K562 (cell line): ENCODE results near the gene SYCN. TPM values are rescaled to one million over a fixed set of nuclear protein-coding genes. Genes with fewer than 3 reads are reported as not detected.

Experiments
- ATAC-seq: fragments of 200-7000 bp; cut with Tn5 transposase; 3 replicates; pipeline ENCODE4 v1.9.1; 2020; ENCODE audit warnings: moderate library complexity
- BruUV-seq: library from RNA; stranded (reverse); fragments of 400-500 nt; replicated peaks from 2 replicates; lab custom pipeline; 2021; lab: Mats Ljungman, UMichigan
- CTCF ChIA-PET: fragments of 300-600 bp; formaldehyde crosslinking; extraction: SDS; loops from one replicate; lab custom pipeline; 2021; ENCODE audit warnings: low intra/inter-chr PET ratio; lab: Yijun Ruan, JAX
- POLR2A ChIA-PET: fragments of 300-600, 350-650 bp; sonication (Branson Sonifier 250); formaldehyde crosslinking; extraction: SDS; loops from one replicate; lab custom pipeline; 2021; ENCODE audit warnings: antibody characterized with exemption, inconsistent platforms; lab: Yijun Ruan, JAX
- DNase-seq, 4 experiments: peaks; one replicate each; pipeline versions ENCODE4 v3.0.0 to v3.0.0-alpha.2; 2011 to 2018; ENCODE audit warnings: low spot score in 3 of 4, mixed read lengths in 3 of 4; ENCODE audit errors: extremely low read depth in 1 of 4
- FAIRE-seq: peaks from 2 replicates; lab custom pipeline; 2011; peaks lifted over from hg19 to GRCh38; lab: Jason Lieb, UNC
- H2AFZ ChIP-seq: 2 replicates; pipeline ENCODE4 v1.6.0; 2011; ENCODE audit warnings: low read depth, low read length, control low read depth, inconsistent platforms
- H3K27ac ChIP-seq: fragments of 200-600 bp; 3 replicates; pipeline ENCODE4 v1.8.0; 2011; ENCODE audit warnings: low read depth, mild to moderate bottlenecking, control low read depth, inconsistent platforms, low read length, moderate library complexity, mixed read lengths; ENCODE audit errors: extremely low read depth
- H3K27me3 ChIP-seq, 2 experiments: fragments of 300-600 bp in 1 of 2; 2 replicates in 1 of 2; 3 replicates in 1 of 2; pipeline versions ENCODE4 v1.6.0 to v1.8.0; 2011; ENCODE audit warnings: inconsistent platforms in 2 of 2, low read length in 2 of 2, mild to moderate bottlenecking in 1 of 2, mixed read lengths in 1 of 2, moderate library complexity in 1 of 2; ENCODE audit not compliant: control insufficient read depth in 2 of 2, insufficient read depth in 2 of 2
- H3K36me3 ChIP-seq: fragments of 300-600 bp; 3 replicates; pipeline ENCODE4 v1.8.0; 2011; ENCODE audit warnings: mild to moderate bottlenecking, low read length, inconsistent platforms; ENCODE audit not compliant: control insufficient read depth, insufficient read depth
- H3K4me1 ChIP-seq, 2 experiments: fragments of 200-600 bp in 1 of 2; replicated peaks in 1 of 2; 2 replicates in 1 of 2; 3 replicates in 1 of 2; pipeline versions ENCODE4 v1.5.1 to v1.8.0; 2011; ENCODE audit warnings: inconsistent platforms in 2 of 2, low read length in 2 of 2, mild to moderate bottlenecking in 1 of 2, mixed read lengths in 1 of 2, moderate library complexity in 1 of 2; ENCODE audit not compliant: control insufficient read depth in 2 of 2, insufficient read depth in 2 of 2
- H3K4me2 ChIP-seq: 2 replicates; pipeline ENCODE4 v1.6.1; 2011; ENCODE audit warnings: low read length, control low read depth, inconsistent platforms, mixed read lengths; ENCODE audit not compliant: insufficient read depth
- H3K4me3 ChIP-seq: fragments of 200-600 bp; sonication (generic), shearing (Covaris generic); 2 replicates; pipeline ENCODE4 v1.5.1; 2016; ENCODE audit warnings: control low read depth, inconsistent platforms
- H3K79me2 ChIP-seq: fragments of 200-600 bp; 3 replicates; pipeline ENCODE4 v1.8.0; 2011; ENCODE audit warnings: low read length, inconsistent platforms; ENCODE audit not compliant: control insufficient read depth, insufficient read depth
- H3K9ac ChIP-seq, 2 experiments: 2 replicates each; pipeline versions ENCODE4 v1.6.0 to v1.6.1; 2011; ENCODE audit warnings: low read depth in 2 of 2, low read length in 2 of 2, control low read depth in 1 of 2, inconsistent platforms in 1 of 2, mild to moderate bottlenecking in 1 of 2, mixed read lengths in 1 of 2; ENCODE audit not compliant: insufficient read depth in 1 of 2
- H3K9me1 ChIP-seq: one replicate; pipeline ENCODE4 v1.6.0; 2011; ENCODE audit warnings: inconsistent platforms, mild to moderate bottlenecking, low read length, moderate library complexity; ENCODE audit not compliant: control insufficient read depth, insufficient read depth
- H3K9me3 ChIP-seq: replicated peaks from 2 replicates; pipeline ENCODE4 v1.5.1; 2011; ENCODE audit warnings: low read depth, low read length, inconsistent platforms; ENCODE audit not compliant: control insufficient read depth, insufficient read depth
- H4K20me1 ChIP-seq: replicated peaks from 2 replicates; pipeline ENCODE4 v1.6.1; 2011; ENCODE audit warnings: low read length, inconsistent platforms, mixed read lengths; ENCODE audit not compliant: control insufficient read depth, insufficient read depth
- MBD1 ChIP-seq: fragments of 250-450 bp; sonication (Bioruptor Pico); IDR thresholded peaks from 2 replicates; pipeline ENCODE4 v1.8.0; 2022; ENCODE audit warnings: inconsistent platforms
- NCOR1 ChIP-seq: fragments of 450-650 bp; IDR thresholded peaks from 2 replicates; pipeline ENCODE4 v1.6.1; 2016; ENCODE audit warnings: mild to moderate bottlenecking, moderate library complexity
- POLR2G ChIP-seq: fragments of 200-400 bp; formaldehyde crosslinking; IDR thresholded peaks from 2 replicates; pipeline ENCODE4 v1.6.1; 2017; ENCODE audit warnings: low read depth, mild to moderate bottlenecking, antibody characterized with exemption, low read length, moderate library complexity
- ZNF41 ChIP-seq: fragments of 250-450 bp; sonication (Bioruptor Pico); conservative IDR thresholded peaks from 2 replicates; pipeline ENCODE4 v1.4.0; 2020; ENCODE audit warnings: mild to moderate bottlenecking
- WGBS: fragments of 100-300 bp; shearing (Covaris generic); methylation state at CpG from one replicate; pipeline ENCODE4 v1.1.6; 2016; ENCODE audit warnings: low coverage, mixed read lengths; ENCODE audit not compliant: insufficient coverage; ENCODE audit errors: missing lambda C conversion rate; 5-methylcytosine and 5-hydroxymethylcytosine counted together
- in situ Hi-C: fragments of 300-500 bp; cut with MboI; formaldehyde crosslinking; loops from 4 replicates; pipeline ENCODE4 v1.15.0; 2018; ENCODE audit warnings: inconsistent platforms, mixed read lengths
- intact Hi-C: fragments of 100-400 bp; cut with micrococcal nuclease; formaldehyde crosslinking; loops from 2 replicates; pipeline ENCODE4 v1.14.2; 2022
- polyA plus RNA-seq, 8 experiments: library from polyadenylated mRNA; depleted of rRNA in 4 of 8; stranded (reverse) in 5 of 8; unstranded in 3 of 8; fragments of >200 nt; fragmentation: Nextera tagmentation in 2 of 8; fragmentation: Illumina TruSeq in 1 of 8; extraction: Ambion mirVana in 2 of 8; extraction: Trizol in 1 of 8; gene quantifications; 2 replicates each; pipeline versions ENCODE4 v1.2.1 to v1.2.3, GENCODE V29; 2011 to 2014; ENCODE audit warnings: inconsistent platforms in 1 of 8, missing spikeins in 1 of 8
- total RNA-seq, 7 experiments: library from RNA; depleted of rRNA in 6 of 7; stranded (reverse); fragments of >200 nt in 6 of 7; fragmentation: Illumina TruSeq in 2 of 7; extraction: Trizol in 2 of 7; gene quantifications; 2 replicates each; pipeline versions ENCODE4 v1.2.1 to v1.2.3, GENCODE V29; 2011 to 2021; ENCODE audit warnings: low replicate concordance in 1 of 7

SYCN gene
- total and polyA plus RNA-seq, 9 of the 15 experiments (the other 6 are each of a cell fraction or from before 2014, with no cell fraction given): not detected

DNA sequence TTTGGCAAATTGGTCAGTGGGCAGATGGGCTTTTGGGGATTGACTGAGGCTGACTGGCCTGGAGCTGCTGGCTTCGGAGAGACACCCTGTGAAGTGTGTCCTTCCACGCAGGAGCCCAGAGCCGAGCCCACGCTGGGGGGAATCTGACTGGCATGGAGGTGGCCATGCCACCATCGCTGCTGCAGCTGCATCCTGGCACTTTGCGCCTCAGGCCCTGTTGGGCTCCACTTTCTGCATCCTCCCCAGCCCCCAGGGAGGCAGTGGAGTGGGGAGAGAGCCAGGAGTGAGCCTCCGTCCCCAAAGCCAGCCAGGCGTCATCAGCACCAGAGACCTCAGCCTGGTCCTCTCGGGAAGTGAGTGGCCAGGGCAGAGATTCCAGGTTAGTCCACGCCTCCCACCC is 24.3 kb downstream of the SYCN start:
- H4K20me1 ChIP-seq: no peaks in the 10 kb centered on the region
- H3K27ac ChIP-seq: no peak overlapping the region
- H3K9ac ChIP-seq: peak overlapping the region in 1 of 2 experiments; percentile 37; a peak in 1 of 4 replicates
- in situ Hi-C loops: no loop called here
- DNase-seq (no peak), ATAC-seq (no peak), FAIRE-seq (no peak)
- H3K4me2 ChIP-seq: no peak overlapping the region
- 91% methylated on average over 10 of the region's 10 CpGs for WGBS
- intact Hi-C loops: no loop called here
- TF ChIP-seq MBD1 (CRISPR knock-in tag) (no peak), NCOR1 (no peak), POLR2G (peak; percentile 44; the same call in 1 of the 2 replicates), ZNF41 (CRISPR knock-in tag) (no peak)
- ChIA-PET POLR2A (no interaction called here), CTCF (no interaction called here)
- no peak overlapping the region for H3K4me3 ChIP-seq
- no peaks in the 10 kb centered on the region for H3K9me3 ChIP-seq
- no peaks in the 10 kb centered on the region for H3K9me1 ChIP-seq
- peaks cover 34% of the 10 kb centered on the region; the same call in 2 of the 3 replicates for H3K36me3 ChIP-seq
- no peak overlapping the region for H2AFZ ChIP-seq
- peaks cover 0 to 20% of the 10 kb centered on the region in 2 experiments; a peak in 3 of 5 replicates for H3K4me1 ChIP-seq
- no peaks in the 10 kb centered on the region for H3K27me3 ChIP-seq
- BruUV-seq: no TSS peak
- H3K79me2 ChIP-seq: no peaks in the 10 kb centered on the region
